PC-3 (cell line): ENCODE data around the gene PLA2G2C. TPM values are rescaled to one million over a fixed set of nuclear protein-coding genes. Genes with fewer than 3 reads are reported as not detected.

ENCODE experiments used
- ATAC-seq: fragments of 200-7000 bp; cut with Tn5 transposase; 2 replicates; pipeline ENCODE4 v1.9.1; 2020; ENCODE audit warnings: mild to moderate bottlenecking, moderate library complexity
- BruUV-seq: library from RNA; stranded (reverse); fragments of 400-500 nt; replicated peaks from 2 replicates; lab custom pipeline; 2021; lab: Mats Ljungman, UMichigan
- CTCF ChIA-PET: fragments of 300-600 bp; sonication (Branson Sonifier 250); formaldehyde crosslinking; loops from one replicate; lab custom pipeline; 2022; ENCODE audit warnings: antibody characterized with exemption; lab: Charles Lee
- POLR2A ChIA-PET: fragments of 300-600 bp; sonication (Branson Sonifier 250); formaldehyde crosslinking; loops from one replicate; lab custom pipeline; 2022; ENCODE audit warnings: antibody characterized with exemption; ENCODE audit not compliant: unreplicated experiment; lab: Charles Lee
- DNase-seq: peaks from one replicate; pipeline ENCODE4 v3.0.0-alpha.2; 2015
- H2AFZ ChIP-seq: fragments of 300-600 bp; sonication (generic); 2 replicates; pipeline ENCODE4 v1.6.0; 2016; ENCODE audit warnings: antibody characterized with exemption, low read length
- H3F3A ChIP-seq: fragments of 300-600 bp; sonication (generic); one replicate; pipeline ENCODE4 v1.6.0; 2017; ENCODE audit warnings: antibody characterized with exemption, low read length, control low read depth, mild to moderate bottlenecking; ENCODE audit not compliant: unreplicated experiment
- H3K27ac ChIP-seq: fragments of 300-600 bp; sonication (generic); 2 replicates; pipeline ENCODE4 v1.5.1; 2016; ENCODE audit warnings: mild to moderate bottlenecking, low read length
- H3K27me3 ChIP-seq: fragments of 300-600 bp; sonication (generic); 2 replicates; pipeline ENCODE4 v1.6.1; 2016; ENCODE audit warnings: low read length, mixed read lengths
- H3K36me3 ChIP-seq: fragments of 300-600 bp; sonication (generic); 2 replicates; pipeline ENCODE4 v1.6.1; 2016; ENCODE audit warnings: low read depth, mixed run types, low read length, mixed read lengths
- H3K4me1 ChIP-seq: fragments of 300-600 bp; sonication (generic); 2 replicates; pipeline ENCODE4 v1.5.1; 2016; ENCODE audit warnings: low read length; ENCODE audit not compliant: insufficient read depth
- H3K4me2 ChIP-seq: fragments of 300-600 bp; sonication (generic); 2 replicates; pipeline ENCODE4 v1.6.0; 2016; ENCODE audit warnings: low read length
- H3K4me3 ChIP-seq: fragments of 300-600 bp; sonication (generic); 2 replicates; pipeline ENCODE4 v1.5.1; 2016; ENCODE audit warnings: mild to moderate bottlenecking, low read length, mixed read lengths
- H3K79me2 ChIP-seq: fragments of 300-600 bp; sonication (generic); 2 replicates; pipeline ENCODE4 v1.6.1; 2017; ENCODE audit warnings: low read length, mixed read lengths
- H3K9ac ChIP-seq: fragments of 300-600 bp; sonication (generic); 2 replicates; pipeline ENCODE4 v1.6.0; 2016; ENCODE audit warnings: mild to moderate bottlenecking, low read length
- H3K9me2 ChIP-seq: fragments of 300-600 bp; sonication (generic); replicated peaks from 2 replicates; pipeline ENCODE4 v1.6.1; 2016; ENCODE audit warnings: mixed run types, low read length, mixed read lengths
- H3K9me3 ChIP-seq: fragments of 300-600 bp; sonication (generic); 2 replicates; pipeline ENCODE4 v1.6.1; 2016; ENCODE audit warnings: low read length, mixed read lengths
- H4K20me1 ChIP-seq: fragments of 300-600 bp; sonication (generic); 2 replicates; pipeline ENCODE4 v1.6.1; 2016; ENCODE audit warnings: low read length, mixed read lengths
- CTCF ChIP-seq: fragments of 300-600 bp; sonication (generic); conservative IDR thresholded peaks from 2 replicates; pipeline ENCODE4 v1.5.1; 2017; ENCODE audit warnings: antibody characterized with exemption, low read depth, mild to moderate bottlenecking, low read length
- EZH2 ChIP-seq: fragments of 300-600 bp; sonication (generic); IDR thresholded peaks from one replicate; pipeline ENCODE4 v1.6.1; 2017; ENCODE audit warnings: antibody characterized with exemption, mild to moderate bottlenecking, low read length; ENCODE audit not compliant: unreplicated experiment
- EZH2phosphoT487 ChIP-seq: fragments of 300-600 bp; sonication (generic); IDR thresholded peaks from 2 replicates; pipeline ENCODE4 v1.6.1; 2018; ENCODE audit warnings: mild to moderate bottlenecking, antibody characterized with exemption, low read length, borderline replicate concordance
- intact Hi-C: fragments of 100-400 bp; cut with micrococcal nuclease; formaldehyde crosslinking; loops from 2 replicates; pipeline ENCODE4 v1.9.0; 2023
- total RNA-seq: library from RNA; depleted of rRNA; stranded (reverse); fragments of >200 nt; gene quantifications from 2 replicates; pipeline ENCODE4 v1.2.3, GENCODE V29; 2014

Gene PLA2G2C
- total RNA-seq, 1 experiment from 2014 or later: not detected

DNA sequence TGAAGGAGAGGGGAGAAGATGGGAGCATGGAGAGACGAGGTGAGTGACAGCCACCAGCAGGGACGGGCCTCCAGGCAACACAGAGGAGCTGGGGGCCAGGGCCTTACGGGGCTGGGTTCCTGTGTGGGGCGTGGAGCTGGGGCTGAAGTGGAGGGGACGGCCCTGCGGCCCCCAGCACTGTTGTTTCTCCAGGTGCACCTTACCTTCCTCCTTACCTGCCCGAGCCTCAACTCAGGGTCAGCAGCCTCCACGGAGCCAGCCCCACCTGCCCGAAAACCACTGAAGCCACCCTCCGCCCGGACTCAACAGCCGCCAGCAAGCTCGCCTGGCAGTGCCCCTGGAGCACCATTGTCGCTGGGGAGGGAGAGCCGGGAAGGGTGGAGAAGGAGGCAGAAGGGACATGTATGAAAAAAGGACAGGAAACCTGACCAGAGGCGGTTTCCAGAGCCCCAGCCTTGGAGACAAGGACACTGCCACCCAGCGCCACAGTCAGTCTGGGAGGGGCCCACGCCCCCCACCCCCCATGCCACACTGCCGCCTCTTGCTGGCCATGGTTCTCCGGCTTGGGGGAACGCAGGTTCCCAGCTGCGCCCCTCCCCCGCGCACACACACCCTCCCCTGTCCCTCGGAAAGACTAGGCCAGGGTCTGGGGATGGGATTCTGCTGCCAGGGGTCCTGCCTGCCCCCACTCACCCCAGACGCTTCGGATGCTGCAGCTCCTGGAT lies 36.6 kb downstream of the PLA2G2C start:
- H3K4me2 ChIP-seq: no peak overlapping the region
- H3K4me1 ChIP-seq: 0 out of 2 replicates have a peak, but pooled peaks cover 5% of the 10 kb centered on the region
- intact Hi-C loops: loop anchor here (5.0 kb wide), 1 partner anchor 343 kb away; no protein-coding TSS in a partner anchor
- ATAC-seq (no peak), DNase-seq (no peak)
- ChIA-PET CTCF (no interaction called here), POLR2A (no interaction called here)
- H4K20me1 ChIP-seq: no peaks in the 10 kb centered on the region
- H3K9me2 ChIP-seq: no peaks in the 10 kb centered on the region
- H3K9me3 ChIP-seq: no peaks in the 10 kb centered on the region
- H3F3A ChIP-seq: no peaks in the 10 kb centered on the region
- H3K36me3 ChIP-seq: no peaks in the 10 kb centered on the region
- no peaks in the 10 kb centered on the region for H3K79me2 ChIP-seq
- H3K27me3 ChIP-seq: no peaks in the 10 kb centered on the region
- no peak overlapping the region for H3K9ac ChIP-seq
- TF ChIP-seq CTCF (no peak), EZH2 (no peak), EZH2phosphoT487 (no peak)
- no peak overlapping the region for H2AFZ ChIP-seq
- no TSS peak for BruUV-seq
- H3K27ac ChIP-seq: no peak overlapping the region
- no peak overlapping the region for H3K4me3 ChIP-seq

DNA sequence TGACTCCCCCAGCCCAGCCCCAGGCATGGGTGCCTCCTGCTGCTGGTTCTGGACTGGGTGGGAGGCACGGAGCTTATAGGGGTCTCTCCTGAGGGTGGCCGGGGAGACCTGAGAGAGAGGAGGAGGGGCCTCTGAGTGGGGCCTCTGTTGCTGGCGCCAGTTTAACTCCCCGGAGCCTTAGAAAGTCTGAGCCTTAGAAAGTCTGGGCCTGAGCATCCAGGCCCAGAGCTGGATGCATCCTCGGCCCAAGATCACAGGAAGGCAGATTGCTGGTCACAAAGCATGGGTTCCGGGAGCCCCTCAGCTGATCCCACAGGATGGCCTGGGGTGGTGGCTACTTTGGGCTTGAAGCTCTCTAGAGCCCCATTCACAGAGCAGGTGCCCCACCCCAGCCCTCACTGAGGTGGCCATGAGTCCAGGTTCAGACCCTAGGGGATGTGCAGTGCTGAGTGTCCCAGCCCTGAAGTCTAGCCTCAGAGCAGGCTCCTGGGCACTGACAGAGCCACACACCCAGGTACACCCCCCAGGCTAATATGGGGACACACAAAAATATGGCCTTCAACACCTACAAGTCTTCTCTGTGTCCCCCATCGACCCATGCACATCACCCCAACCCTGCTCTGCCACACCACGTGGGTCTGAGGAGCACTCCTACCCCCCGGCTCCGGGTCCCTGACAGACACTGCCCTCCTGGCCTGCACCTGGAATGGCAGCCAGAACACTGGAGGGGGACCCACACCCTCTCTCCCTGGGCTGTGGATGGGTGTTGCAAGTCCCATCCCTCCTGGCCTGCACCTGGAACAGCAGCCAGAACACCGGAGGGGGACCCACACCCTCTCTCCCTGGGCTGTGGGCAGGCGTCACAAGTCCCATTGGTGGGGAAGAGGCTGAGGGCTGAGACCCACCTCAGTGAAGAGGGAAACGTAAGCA lies 37.5 kb downstream of the PLA2G2C start:
- Histone ChIP-seq H3K4me3 (no peak overlapping the region), H3K9me3 (no peaks in the 10 kb centered on the region), H3K9ac (no peak overlapping the region), H3K4me2 (no peak overlapping the region), H2AFZ (no peak overlapping the region), H3K36me3 (no peaks in the 10 kb centered on the region), H4K20me1 (no peaks in the 10 kb centered on the region), H3K4me1 (0 out of 2 replicates have a peak, but pooled peaks cover 5% of the 10 kb centered on the region), H3K79me2 (no peaks in the 10 kb centered on the region), H3K27ac (no peak overlapping the region), H3K27me3 (no peaks in the 10 kb centered on the region), H3K9me2 (no peaks in the 10 kb centered on the region), H3F3A (no peaks in the 10 kb centered on the region)
- ChIA-PET POLR2A (no interaction called here), CTCF (no interaction called here)
- TF ChIP-seq CTCF: no peak
- no peak for TF ChIP-seq EZH2phosphoT487
- TF ChIP-seq EZH2: no peak
- ATAC-seq: no peak
- no TSS peak for BruUV-seq
- intact Hi-C loops: no loop called here
- no peak for DNase-seq
